Measurements from ENCODE around the gene ZBTB7C.

- TF ChIP-seq CTCF (IDR thresholded peaks at IDR 0.05) (no peak), EZH2 (IDR thresholded peaks at IDR 0.05; ENCODE audit: borderline replicate concordance, insufficient read depth, low read depth, low read length, poor library complexity, severe bottlenecking) (no peak)
Observed at GRCh38 chr18:48376406-48376805, 32.8 kb downstream of the ZBTB7C start.

Data from B cell (primary cell).